Fibroblast of mammary gland (primary cell): Measurements from ENCODE around the gene KIF11.
"Not testable (repeated sequence)": the region's sequence is repeated elsewhere in the genome, so short reads cannot be mapped to it uniquely, and the experiment has no call there.

Experiments
- DNase-seq: peaks from one replicate; pipeline ENCODE4 v3.0.0-alpha.2; 2010; ENCODE audit warnings: low read depth
- H3K4me3 ChIP-seq: 2 replicates; pipeline ENCODE4 v1.5.1; 2011; ENCODE audit warnings: low read depth, mild to moderate bottlenecking, low read length, moderate library complexity; ENCODE audit not compliant: control insufficient read depth
- TF ChIP-seq, protein P1 (sequence below): conservative IDR thresholded peaks from 2 replicates; pipeline ENCODE4 v1.5.1; 2011; ENCODE audit warnings: low read depth, low read length, inconsistent platforms; ENCODE audit not compliant: control insufficient read depth, insufficient read depth

Gene KIF11

DNA sequence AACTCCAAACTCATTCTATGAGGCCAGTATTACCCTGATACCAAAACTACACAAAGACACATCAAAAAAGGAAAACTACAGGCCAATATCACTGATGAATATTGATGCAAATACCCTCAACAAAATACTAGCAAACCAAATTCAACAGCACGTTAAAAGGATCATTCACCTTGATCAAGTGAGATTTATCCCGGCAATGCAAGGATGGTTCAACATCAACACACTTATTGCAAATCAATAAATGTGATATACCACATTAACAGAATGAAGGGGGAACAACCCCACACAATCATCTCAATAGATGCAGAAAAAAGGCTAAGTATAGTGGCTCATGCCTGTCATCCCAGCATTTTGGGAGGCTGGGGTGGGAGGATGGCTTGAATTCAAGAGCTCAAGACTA lies 39.0 kb upstream of the KIF11 start:
- DNase-seq = no peak
- no peak overlapping the region for H3K4me3 ChIP-seq
- TF ChIP-seq, protein P1, sequence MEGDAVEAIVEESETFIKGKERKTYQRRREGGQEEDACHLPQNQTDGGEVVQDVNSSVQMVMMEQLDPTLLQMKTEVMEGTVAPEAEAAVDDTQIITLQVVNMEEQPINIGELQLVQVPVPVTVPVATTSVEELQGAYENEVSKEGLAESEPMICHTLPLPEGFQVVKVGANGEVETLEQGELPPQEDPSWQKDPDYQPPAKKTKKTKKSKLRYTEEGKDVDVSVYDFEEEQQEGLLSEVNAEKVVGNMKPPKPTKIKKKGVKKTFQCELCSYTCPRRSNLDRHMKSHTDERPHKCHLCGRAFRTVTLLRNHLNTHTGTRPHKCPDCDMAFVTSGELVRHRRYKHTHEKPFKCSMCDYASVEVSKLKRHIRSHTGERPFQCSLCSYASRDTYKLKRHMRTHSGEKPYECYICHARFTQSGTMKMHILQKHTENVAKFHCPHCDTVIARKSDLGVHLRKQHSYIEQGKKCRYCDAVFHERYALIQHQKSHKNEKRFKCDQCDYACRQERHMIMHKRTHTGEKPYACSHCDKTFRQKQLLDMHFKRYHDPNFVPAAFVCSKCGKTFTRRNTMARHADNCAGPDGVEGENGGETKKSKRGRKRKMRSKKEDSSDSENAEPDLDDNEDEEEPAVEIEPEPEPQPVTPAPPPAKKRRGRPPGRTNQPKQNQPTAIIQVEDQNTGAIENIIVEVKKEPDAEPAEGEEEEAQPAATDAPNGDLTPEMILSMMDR = no peak

DNA sequence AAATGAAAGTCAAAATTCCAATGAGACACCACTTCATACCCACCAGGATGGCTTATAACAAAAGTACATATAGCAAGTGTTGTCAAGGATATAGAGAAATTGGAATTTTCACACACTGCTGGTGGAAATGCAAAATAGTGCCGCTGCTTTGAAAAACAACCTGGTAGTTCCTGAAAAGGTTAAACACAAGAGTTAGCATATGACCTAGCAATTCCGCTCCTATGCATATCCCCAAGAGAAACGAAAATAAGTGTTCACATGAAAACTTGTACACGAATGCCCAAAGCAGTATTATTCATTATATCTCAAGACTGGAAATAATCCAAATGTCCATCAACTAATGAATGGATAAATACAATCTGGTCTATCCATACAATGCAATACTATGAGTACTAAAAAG lies 33.9 kb upstream of the KIF11 start:
- DNase-seq = no peak
- TF ChIP-seq, protein P1 = no peak
- H3K4me3 ChIP-seq = no peak overlapping the region

DNA sequence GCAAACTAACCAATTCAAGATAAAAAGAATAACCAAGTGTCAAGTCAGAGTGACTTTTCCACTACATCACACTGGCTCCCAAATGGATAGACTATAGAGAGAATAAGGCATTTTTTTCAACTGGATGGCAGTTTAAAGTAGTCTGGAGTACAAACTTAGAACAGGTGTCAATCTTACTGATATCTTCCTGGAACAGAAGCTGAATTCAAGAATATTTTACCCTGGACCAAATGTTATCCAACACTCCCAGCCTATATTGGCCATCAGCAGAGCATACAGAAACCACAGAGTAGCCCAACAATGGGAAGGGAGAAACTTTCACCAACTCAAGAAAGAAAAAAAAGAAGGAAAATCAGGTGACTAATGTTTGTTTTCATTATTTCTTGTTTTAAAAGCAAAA lies 30.5 kb upstream of the KIF11 start:
- TF ChIP-seq, protein P1 = no peak
- H3K4me3 ChIP-seq = no peak overlapping the region
- DNase-seq = no peak

DNA sequence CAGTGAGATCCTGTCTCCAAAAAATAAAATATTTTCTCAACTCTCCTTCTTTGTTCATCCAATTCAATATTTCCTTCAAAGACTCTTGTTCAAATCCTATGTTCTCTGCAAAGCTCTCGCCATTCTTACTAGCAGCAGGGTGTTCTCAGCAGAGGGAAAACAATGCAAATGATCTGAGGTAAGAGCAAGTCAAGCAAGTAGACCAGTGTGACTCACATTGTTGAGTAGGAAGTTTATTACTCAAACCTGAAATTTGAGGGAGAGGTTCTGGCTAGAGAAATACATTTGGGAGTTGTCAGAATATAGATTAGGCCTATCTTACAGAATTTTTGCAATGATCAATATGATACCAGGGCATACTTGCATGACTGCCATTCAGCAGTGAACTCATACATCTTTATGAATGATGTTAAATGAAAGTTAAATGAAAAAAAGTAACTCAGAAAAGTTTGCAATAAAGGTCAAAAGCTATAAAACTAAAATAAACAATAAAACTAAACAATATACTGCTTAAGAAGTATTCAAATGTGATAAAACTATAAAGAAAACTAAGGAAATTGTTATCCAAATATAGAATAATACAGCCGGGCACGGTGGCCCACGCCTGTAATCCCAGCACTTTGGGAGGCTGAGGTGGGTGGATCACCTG lies 24.9 kb upstream of the KIF11 start:
- DNase-seq = peak; percentile 62
- TF ChIP-seq, protein P1 = no peak
- no peak overlapping the region for H3K4me3 ChIP-seq

DNA sequence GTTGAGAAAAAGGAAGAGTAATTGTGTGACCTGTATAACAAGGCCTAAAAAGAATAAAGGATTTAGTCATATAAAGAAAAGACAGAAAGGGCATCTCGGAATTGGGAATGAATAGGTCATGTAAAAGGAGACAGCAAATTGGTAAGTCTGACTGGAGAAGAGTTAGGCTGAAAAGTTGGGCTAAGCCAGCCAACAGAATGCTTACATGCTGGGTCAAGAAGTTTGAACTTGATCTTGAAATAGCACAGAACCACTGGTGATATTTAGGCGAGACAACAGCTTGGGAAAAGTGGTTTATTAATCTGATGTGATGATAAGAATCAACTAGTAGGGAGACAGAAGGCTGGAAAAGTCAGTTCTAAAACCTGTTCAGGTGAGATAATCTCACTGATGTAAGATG lies 23.9 kb upstream of the KIF11 start:
- no peak overlapping the region for H3K4me3 ChIP-seq
- TF ChIP-seq, protein P1 = no peak
- no peak for DNase-seq

DNA sequence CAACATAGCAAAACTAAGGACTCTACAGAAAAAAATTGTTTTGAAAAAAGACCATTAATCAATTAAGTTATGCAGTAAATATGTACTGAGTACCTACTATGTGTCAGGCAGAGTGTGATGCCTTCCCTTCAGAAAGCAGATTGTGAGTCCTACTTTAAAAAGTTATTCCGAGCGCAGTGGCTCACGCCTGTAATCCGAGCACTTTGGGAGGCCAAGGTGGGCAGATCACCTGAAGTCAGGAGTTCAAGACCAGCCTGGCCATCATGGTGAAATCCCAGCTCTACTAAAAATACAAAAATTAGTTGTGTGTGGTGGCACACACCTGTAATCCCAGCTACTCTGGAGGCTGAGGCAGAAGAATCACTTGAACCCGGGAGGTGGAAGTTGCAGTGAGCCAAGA lies 23.3 kb upstream of the KIF11 start:
- H3K4me3 ChIP-seq, DNase-seq: not testable (repeated sequence)

DNA sequence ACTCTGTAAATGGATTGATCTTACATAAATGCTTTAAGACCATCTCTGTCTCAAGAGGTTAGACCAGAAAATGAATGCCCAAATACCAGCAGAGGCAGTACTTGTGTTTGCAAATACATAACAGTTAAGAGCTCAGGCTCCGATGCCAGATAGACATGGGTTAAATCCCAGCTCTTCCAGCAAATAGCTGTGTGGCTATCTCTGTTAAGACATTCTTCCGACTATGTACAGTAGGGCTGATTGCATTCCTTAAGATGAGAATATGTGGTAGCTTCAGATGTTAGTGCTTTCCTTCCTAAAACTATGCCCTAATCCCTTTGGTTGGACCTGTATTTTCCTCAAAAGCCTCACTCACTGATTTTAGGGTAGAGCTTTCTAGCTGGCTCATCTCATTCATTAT lies 21.3 kb upstream of the KIF11 start:
- TF ChIP-seq, protein P1 = no peak
- DNase-seq = no peak
- no peak overlapping the region for H3K4me3 ChIP-seq
